RWPE1 (cell line): ENCODE measurements around the gene DTX3L.

Source experiments
- CTCF ChIA-PET: fragments of 350-600 bp; sonication (Branson Sonifier 250); formaldehyde crosslinking; extraction: SDS; loops from one replicate; lab custom pipeline; 2021; lab: Yijun Ruan, JAX
- POLR2A ChIA-PET: fragments of 400-600 bp; formaldehyde crosslinking; extraction: SDS; loops from one replicate; lab custom pipeline; 2020; ENCODE audit warnings: antibody characterized with exemption; ENCODE audit not compliant: low non-redundant PET; lab: Yijun Ruan, JAX
- DNase-seq: peaks from one replicate; pipeline ENCODE4 v3.0.0; 2012; ENCODE audit warnings: low spot score
- H3K27ac ChIP-seq: fragments of 450-650 bp; 2 replicates; pipeline ENCODE4 v1.5.1; 2017
- TF ChIP-seq, protein P1 (sequence below): fragments of 450-650 bp; conservative IDR thresholded peaks from 2 replicates; pipeline ENCODE4 v1.5.1; 2017; ENCODE audit warnings: low read depth, mild to moderate bottlenecking

Gene DTX3L

DNA sequence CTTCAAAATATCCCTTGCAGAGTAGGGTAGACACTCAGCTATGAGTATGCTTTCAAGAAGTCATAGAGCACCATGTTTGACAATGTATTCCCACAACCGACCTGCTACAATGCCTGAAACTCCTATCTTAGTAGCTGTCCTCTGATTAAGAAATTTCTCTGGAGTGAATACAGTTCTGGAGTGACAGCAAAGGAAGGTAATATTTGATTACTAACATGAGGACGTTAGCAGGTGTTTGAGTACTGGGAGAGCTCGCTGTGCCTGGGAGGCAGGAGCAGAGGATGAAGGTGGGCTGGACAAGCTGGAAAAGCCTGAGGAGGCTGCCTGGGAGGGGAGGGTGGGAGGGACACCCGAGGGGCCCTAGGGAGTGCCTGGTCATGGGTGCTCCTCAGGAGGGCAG is 56.3 kb downstream of the DTX3L start:
- POLR2A ChIA-PET = no interaction called here
- no peak for DNase-seq
- CTCF ChIA-PET = interaction anchor here (0.6 kb wide), 1 partner anchor 722 kb away, joined by 4 read pairs; no protein-coding TSS in a partner anchor
- no peak overlapping the region for H3K27ac ChIP-seq
- TF ChIP-seq, protein P1, sequence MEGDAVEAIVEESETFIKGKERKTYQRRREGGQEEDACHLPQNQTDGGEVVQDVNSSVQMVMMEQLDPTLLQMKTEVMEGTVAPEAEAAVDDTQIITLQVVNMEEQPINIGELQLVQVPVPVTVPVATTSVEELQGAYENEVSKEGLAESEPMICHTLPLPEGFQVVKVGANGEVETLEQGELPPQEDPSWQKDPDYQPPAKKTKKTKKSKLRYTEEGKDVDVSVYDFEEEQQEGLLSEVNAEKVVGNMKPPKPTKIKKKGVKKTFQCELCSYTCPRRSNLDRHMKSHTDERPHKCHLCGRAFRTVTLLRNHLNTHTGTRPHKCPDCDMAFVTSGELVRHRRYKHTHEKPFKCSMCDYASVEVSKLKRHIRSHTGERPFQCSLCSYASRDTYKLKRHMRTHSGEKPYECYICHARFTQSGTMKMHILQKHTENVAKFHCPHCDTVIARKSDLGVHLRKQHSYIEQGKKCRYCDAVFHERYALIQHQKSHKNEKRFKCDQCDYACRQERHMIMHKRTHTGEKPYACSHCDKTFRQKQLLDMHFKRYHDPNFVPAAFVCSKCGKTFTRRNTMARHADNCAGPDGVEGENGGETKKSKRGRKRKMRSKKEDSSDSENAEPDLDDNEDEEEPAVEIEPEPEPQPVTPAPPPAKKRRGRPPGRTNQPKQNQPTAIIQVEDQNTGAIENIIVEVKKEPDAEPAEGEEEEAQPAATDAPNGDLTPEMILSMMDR = no peak

DNA sequence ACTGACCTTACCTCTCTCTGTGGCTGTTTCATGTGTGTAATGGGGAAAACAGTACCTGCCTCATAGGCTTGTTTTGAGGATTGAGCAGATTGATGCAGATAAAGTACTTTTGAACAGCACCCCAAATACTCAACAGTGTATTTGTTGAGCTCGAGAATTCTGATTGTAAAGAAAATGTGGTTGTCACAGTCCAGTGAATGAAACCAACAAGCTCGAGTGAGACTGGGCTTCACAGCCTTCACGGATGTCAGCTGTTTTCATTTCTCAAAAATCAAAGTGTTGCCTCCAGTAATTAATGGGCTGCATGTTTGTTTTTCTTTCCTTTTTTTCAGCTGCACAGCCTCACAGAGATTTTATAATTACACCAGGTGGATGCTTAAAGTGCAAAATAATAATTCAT is 57.0 kb downstream of the DTX3L start:
- TF ChIP-seq, protein P1 = no peak
- ChIA-PET POLR2A (no interaction called here), CTCF (interaction anchor here (0.6 kb wide), 1 partner anchor 722 kb away, joined by 4 read pairs; no protein-coding TSS in a partner anchor)
- H3K27ac ChIP-seq = no peak overlapping the region
- DNase-seq = no peak

DNA sequence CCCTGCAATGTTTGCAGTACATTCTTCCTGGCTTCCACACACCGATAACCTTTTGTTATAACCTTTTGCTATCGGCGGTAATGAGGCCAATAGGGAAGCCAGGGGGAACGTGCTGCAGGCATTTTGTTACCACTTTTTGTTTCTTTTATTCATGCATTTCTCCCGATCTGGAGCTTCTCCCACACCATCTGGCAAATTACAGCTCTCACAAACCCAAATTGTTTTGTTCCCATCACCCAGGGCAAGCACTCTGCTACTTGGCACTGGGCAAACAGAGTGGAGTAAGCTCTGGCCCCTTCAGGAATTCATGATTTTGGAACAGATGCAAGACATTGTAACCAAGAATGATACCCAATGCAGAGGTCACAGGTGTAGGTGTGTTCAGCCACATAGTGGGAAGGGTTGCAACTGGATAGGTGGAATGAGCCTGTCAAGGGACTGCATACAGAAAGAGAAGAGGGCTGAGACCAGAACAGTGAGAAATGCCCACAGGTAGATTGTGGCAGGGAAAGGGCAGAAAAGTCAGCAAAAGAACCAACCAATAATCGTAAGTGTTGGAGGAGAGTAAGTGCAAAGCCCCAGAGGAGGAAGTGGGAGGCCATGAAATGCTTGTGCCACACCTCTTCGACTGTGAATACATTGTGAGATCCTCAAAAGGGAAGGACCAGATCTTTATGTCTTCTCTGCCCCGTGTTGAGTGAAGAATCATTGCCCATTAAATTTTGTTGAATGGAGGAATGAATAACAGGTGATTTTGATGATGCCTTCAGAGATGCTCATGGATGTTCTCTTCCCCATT is 59.1 kb downstream of the DTX3L start:
- CTCF ChIA-PET = interaction anchor here (0.6 kb wide), 1 partner anchor 894 kb away, joined by 4 read pairs; no protein-coding TSS in a partner anchor
- POLR2A ChIA-PET = no interaction called here
- no peak overlapping the region for H3K27ac ChIP-seq
- DNase-seq = no peak
- TF ChIP-seq, protein P1 = no peak
